ENCODE measurements around the gene STXBP6. TPM values are rescaled to one million over a fixed set of nuclear protein-coding genes. Genes with fewer than 3 reads are reported as not detected.

Gene STXBP6
- total RNA-seq, 1 experiment from 2014 or later, result 0.27 TPM

- RAD21 ChIA-PET (ENCODE audit: low non-redundant PET in 1 of 2, low total read pairs in 2 of 2, uncharacterized antibody in 2 of 2, unreplicated experiment in 2 of 2), result no interaction called here
- Histone ChIP-seq H3K4me1 (ENCODE audit: control insufficient read depth in 1 of 2, insufficient read depth in 2 of 2, low read length in 2 of 2) (no peaks in the 10 kb centered on the region), H2AFZ (ENCODE audit: low read depth, low read length, poor library complexity, severe bottlenecking) (no peak overlapping the region), H3K79me2 (ENCODE audit: insufficient read depth, low read length) (no peaks in the 10 kb centered on the region), H3K9me3 (ENCODE audit: control insufficient read depth in 1 of 2, insufficient read depth in 1 of 2, low read depth in 1 of 2, low read length in 2 of 2) (peaks cover 0 to 4% of the 10 kb centered on the region in 2 experiments; a peak in 1 of 4 replicates), H4K20me1 (ENCODE audit: insufficient read depth) (no peaks in the 10 kb centered on the region), H3K9me2 (ENCODE audit: insufficient read depth) (no peaks in the 10 kb centered on the region), H3K27ac (ENCODE audit: low read depth, low read length) (no peak overlapping the region), H3K9ac (ENCODE audit: low read length) (no peak overlapping the region), H3K36me3 (ENCODE audit: control insufficient read depth in 1 of 2, insufficient read depth in 2 of 2, low read length in 2 of 2) (no peaks in the 10 kb centered on the region), H3K4me2 (ENCODE audit: low read length) (no peak overlapping the region), H3K4me3 (replicated peaks in 1 of 2; ENCODE audit: low read depth in 1 of 2, low read length in 2 of 2) (no peak overlapping the region), H3K27me3 (ENCODE audit: insufficient read depth, low read length) (no peaks in the 10 kb centered on the region)
- no peak for DNase-seq (ENCODE audit: low read depth, low spot score)
- no peak for TF ChIP-seq YY1 (IDR thresholded peaks at IDR 0.05; ENCODE audit: extremely low read depth, insufficient replicate concordance, low read depth, low read length)
- TF ChIP-seq CTCF (IDR thresholded peaks at IDR 0.05 in 2 of 3, conservative IDR thresholded peaks at IDR 0.05 in 1 of 3; ENCODE audit: borderline replicate concordance in 1 of 3, insufficient read depth in 1 of 3, low read depth in 2 of 3, low read length in 2 of 3), result no peak
- TF ChIP-seq SIN3A (IDR thresholded peaks at IDR 0.05; ENCODE audit: low read depth), result no peak
- no peak for TF ChIP-seq ATF3 (IDR thresholded peaks at IDR 0.05)
- TF ChIP-seq EZH2 (IDR thresholded peaks at IDR 0.05), result no peak
- TF ChIP-seq REST (IDR thresholded peaks at IDR 0.05; ENCODE audit: low read depth), result no peak
- no peak for TF ChIP-seq SRF (IDR thresholded peaks at IDR 0.05; ENCODE audit: low read depth)
- TF ChIP-seq ZFX (IDR thresholded peaks at IDR 0.05), result no peak
- TF ChIP-seq RAD21 (IDR thresholded peaks at IDR 0.05; ENCODE audit: low read depth), result no peak
- TF ChIP-seq ELF1 (IDR thresholded peaks at IDR 0.05; ENCODE audit: borderline replicate concordance, low read depth), result no peak
- intact Hi-C loops (cut with micrococcal nuclease), result no loop called here
- BruUV-seq (replicated peaks), result no TSS peak
- CTCF ChIA-PET, result no interaction called here
- ATAC-seq, result no peak
- POLR2A ChIA-PET, result no interaction called here
Measured at GRCh38 chr14:24817212-24818057, 232.5 kb downstream of the STXBP6 start.

Measured in HCT116 (cell line).